HG03060 (cell line): ENCODE results near the gene CKB.

Source experiments
- ATAC-seq: cut with Tn5 transposase; IDR thresholded peaks from one replicate; pipeline ENCODE4 v1.9.1; 2021; ENCODE audit warnings: low read depth, moderate number of reproducible peaks; ENCODE audit not compliant: unreplicated experiment

CKB gene

GRCh38 chr14:103522649-103523574 is at the start of gene CKB:
Gene CKB, minus strand, starts transcription at chr14:103522830. Its CDS starts 337 bp downstream, at chr14:103522493.
- ATAC-seq, result no peak

DNA sequence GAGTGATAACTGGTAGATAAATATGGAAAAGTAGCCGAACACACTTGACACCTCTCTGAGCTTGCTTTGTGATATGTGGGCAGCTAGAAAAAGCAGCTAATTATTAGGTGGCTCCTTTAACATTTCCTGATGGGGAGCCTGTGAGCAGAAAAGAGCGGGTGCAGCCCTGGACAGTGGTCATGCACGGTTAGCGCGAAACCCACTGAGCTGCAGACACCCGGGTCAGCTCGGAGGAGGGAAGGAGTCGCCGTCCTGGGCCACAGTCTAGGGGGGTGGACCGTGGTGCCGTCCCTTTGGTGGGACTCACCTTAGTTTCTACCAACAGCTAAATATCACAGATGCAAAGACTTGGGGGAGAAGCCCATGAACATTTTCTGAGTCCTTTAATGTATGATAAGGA is 46.8 kb upstream of the CKB start:
- no peak for ATAC-seq

DNA sequence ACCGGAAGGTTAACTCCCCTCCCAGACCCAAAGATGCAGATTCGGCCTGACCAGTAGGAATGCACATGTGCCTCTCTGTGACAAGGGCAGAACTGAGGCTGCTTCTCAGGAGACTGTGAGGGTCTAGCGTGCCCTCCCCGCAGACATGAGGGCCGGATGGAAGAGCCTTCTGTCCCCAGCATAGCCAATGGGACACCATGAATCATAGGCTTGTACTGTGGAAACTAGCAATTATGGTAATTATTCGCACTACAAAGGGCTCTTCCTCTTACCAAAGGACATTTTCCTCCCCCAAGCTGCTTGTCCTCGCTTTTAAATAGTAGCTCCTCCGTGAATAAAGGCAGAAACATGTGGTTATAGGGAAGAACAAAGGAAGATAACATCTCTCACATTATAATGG is 46.3 kb upstream of the CKB start:
- no peak for ATAC-seq

GRCh38 chr14:103563844-103564505 is 41.3 kb upstream of the CKB start:
- ATAC-seq, result no peak

GRCh38 chr14:103563226-103563620 is 40.6 kb upstream of the CKB start:
- no peak for ATAC-seq

GRCh38 chr14:103562429-103563225 is 40.0 kb upstream of the CKB start, which contains the start of the genes BAG5 and COA8:
Gene BAG5, minus strand, starts transcription at chr14:103562657. Its CDS starts 1,493 bp downstream, at chr14:103561164.
Gene COA8, plus strand, starts transcription at chr14:103562960. Its CDS starts 42 bp downstream, at chr14:103563002.
- ATAC-seq, result no peak

GRCh38 chr14:103562179-103562428 is 39.5 kb upstream of the CKB start:
- no peak for ATAC-seq

DNA sequence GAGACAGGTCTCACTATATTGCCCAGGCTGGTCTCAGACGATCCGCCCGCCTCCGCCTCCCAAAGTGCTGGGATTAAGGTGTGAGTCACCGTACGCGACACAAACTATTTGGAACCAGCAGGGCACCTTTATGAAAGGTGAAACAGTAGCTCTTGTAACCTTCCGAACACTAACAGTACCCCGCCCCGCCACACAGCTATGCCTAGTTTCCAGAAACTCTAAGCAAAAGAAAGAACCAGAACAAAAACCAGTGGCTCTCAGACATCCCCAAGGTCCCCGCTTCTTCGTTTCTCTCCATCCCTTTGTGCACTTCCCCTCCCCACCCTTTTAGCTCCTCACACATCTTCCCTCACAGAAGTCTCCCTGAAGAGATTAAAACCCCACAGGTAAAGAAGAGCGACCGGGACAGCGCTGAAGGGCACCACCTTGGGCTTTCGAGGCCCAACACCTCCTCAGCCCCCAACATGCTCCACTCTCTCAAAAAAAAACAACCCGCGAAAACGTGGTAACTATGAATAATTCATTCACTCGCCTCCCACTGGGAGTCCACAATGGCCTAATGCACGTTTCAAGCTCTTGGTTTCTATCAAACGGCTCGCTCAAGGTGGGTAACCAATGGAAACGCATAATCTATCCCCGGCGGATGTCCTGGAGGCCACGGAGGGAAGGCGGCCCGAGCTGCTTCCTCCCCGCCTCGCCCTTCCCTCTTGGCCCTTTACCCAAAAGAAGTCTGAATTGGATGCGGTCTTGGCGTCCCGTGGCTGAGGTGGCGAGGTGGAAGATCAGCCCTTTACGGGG is 39.0 kb upstream of the CKB start:
- no peak for ATAC-seq

DNA sequence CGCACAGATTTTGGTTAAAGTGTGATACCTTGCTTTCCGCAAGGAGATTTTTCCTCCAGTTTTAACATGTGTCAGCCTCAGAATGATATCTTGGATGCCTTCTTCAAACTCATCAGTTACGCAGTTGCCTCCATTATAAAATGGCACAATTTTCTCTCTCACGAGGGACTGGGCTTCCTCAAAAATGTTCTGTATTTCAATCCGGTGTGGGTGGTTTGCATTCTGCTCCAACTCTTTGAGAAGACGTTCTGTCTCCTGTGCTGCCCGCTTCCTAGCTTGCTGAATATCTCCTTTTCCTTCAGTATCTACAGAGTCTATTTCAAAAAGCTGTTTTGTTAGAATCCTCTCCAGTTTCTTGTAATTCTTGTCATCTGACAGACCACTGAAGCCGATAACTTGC is 38.1 kb upstream of the CKB start:
- ATAC-seq, result no peak

DNA sequence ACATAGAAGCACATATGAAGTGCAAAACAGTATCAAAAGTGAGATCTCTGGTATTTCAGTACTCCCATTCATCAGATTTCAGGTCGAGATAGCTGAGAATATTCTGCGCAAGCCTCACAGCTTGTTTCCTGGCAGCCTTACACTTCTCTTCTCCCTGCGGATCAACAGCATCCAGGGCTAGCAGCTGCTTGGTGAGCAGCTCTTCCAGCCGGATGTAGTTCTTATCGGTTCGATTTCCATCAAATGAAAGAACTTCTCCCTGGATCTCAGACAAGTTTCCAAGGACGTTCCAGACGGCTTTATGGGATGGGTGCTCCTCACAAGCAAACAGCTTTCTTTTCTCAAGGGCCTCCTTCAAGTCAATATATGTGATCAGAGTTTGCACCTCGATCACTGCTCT is 37.1 kb upstream of the CKB start:
- no peak for ATAC-seq

- no peak for ATAC-seq
Measured at GRCh38 chr14:103558071-103558882, 35.6 kb upstream of the CKB start.

DNA sequence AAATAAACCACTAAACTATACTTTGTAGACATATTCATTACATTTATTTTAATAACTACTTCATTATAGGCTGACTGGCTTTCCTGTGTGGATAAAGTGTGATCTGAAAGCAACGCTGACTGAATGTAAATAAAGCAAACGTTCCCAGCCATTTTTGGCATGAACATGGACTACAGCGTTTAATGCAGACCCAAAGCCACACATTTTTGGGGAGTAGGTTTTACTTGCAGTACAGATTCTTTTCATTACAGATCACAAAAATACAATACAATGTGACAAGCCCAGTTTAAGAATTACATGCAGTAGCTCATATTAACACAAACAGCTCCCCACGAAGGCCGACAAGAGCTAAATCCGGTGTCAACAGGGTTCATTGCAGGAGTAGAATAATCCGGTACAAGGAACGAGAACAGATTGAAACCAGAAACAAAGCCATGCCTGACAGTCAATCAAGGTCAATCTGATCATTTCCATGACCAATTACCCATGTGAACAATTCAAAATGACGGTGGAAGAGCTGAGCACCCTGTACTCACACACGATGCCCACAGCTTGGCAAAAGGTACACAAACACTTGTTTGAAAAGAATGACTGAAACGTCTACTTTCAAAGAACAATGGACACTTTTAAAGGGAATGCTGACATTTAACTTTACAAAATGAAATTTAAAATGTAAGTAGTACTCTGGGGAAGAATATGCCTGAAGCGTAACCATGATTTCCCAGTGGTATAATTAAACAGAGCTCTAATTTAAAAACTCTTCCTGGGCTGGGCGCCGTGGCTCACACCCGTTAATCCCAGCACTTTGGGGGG is 34.5 kb upstream of the CKB start:
- no peak for ATAC-seq

DNA sequence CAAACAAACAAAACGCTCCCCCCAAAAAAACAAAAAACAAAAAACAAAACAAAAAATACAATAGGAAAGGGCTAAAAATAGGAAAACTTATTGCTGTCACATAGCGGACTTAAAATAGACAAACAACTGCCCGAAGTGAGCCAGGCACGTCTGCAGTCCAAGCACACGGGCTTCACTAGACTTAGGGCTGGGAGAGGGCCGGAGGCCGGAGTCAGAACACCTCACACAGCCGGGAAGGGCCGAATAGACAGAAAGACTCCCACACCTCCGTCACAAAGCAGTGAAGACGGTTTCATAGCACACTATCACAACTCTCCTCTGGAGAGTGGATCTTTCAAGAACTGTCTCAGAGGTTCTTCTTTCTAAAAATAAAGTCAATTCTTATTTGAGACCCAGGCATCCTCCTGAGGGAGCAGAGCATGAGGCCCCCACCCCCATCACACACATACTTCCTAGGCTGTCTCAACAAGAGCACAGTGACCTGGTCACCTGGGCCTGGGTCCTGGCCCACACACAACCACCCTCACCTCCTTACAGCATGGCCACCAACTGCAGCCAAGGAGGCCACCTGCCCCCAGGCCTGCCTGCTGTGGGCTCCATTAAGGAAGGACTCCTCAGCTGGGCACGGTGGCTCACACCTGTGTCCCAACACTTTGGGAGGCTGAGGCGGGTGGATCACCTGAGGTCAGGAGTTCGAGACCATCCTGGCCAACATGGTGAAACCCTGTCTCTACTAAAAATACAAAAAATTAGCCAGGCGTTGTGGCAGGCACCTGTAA is 33.1 kb upstream of the CKB start:
- ATAC-seq, result no peak

DNA sequence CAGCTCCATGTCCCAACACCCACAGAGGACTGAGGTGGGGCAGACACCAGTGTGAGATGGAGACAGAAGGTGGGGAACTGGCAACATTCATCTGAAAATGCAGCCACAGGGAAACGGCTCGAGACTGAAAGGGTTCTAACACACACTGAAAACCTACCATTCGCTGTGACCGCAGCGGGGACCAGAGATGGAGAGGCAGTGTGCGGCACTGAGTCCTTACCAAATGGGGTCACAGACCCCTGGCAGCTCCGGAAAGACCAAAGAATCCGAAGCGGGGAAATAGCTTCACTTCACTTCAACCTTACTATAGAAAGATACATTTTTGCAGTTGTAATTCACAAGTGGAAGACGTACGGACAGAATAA is 30.2 kb upstream of the CKB start:
- no peak for ATAC-seq

DNA sequence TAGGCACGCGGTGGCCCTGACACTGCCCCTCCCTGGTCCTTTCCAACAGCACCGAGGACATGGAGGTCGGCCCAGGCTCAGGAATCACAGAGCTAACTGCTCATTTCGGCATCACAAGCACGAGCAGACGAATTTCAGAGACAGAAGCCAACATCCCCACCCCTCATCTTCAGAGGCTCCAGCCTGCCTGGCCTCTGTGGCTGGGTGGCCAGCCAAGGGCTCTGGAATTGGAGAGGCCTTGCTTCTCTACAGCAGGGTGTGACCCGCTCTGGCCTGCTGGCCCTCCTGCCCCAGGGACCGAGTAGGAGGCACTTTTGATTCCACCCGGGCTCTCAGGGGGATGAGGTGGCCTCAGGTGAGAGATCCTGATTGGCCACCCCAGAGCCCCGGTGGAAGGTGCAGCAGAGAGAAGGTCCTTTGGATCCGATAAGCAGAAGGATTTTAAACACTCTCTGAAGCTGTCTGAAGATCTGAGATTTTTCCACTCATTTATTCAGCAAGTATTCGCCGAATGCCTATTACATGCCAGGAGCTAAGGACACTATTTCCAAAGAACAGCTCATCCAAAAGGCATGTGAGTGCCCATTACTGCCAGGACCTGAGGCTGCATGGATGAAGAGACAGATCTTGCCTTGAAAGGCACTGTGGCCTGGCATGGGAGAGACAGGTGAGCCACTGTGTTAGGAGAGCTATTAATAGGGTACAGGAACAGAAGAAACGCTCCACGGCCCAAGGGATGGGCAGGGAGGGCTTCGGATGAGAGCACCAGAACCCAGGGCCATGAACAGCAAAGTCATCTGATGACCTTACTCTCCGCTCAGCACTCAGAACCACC is 29.6 kb upstream of the CKB start:
- no peak for ATAC-seq

DNA sequence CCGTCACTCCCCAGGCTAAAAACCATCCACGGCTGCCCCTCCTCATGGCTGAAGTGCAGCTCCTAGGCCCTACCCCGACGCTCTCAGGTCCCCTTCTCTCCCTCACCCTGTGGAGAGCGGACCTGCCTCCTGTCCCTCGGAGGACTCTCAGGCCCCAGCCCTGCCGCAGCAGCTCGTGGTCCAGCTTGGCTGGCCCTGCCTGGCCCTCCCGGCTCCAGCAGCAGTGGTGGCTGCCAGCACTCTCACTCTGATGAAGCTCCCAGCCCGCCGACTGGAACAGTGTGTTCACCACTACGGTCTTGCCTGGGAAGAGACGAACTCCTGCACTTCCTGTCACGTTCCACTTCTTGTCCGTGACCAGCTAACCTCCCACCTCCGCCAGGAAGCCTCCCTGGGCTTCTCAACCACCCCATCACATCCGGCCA is 28.7 kb upstream of the CKB start:
- ATAC-seq, result no peak
